ENCODE data around the gene FRMD4A.

- no peak for TF ChIP-seq CTCF (IDR thresholded peaks at IDR 0.05)
- TF ChIP-seq POLR2A (IDR thresholded peaks at IDR 0.05): no peak
Measured at GRCh38 chr10:14355750-14356149, 25.0 kb upstream of the FRMD4A start.
